GM19324 (cell line): Measurements from ENCODE around the gene DOK1.
A peak's percentile ranks its signal among the peaks of the same experiment; 100 is the strongest.

Source experiments
- ATAC-seq: cut with Tn5 transposase; IDR thresholded peaks from one replicate; pipeline ENCODE4 v1.9.1; 2021; ENCODE audit warnings: mild to moderate bottlenecking, moderate library complexity; ENCODE audit not compliant: unreplicated experiment, low FRiP score

DOK1 gene

DNA sequence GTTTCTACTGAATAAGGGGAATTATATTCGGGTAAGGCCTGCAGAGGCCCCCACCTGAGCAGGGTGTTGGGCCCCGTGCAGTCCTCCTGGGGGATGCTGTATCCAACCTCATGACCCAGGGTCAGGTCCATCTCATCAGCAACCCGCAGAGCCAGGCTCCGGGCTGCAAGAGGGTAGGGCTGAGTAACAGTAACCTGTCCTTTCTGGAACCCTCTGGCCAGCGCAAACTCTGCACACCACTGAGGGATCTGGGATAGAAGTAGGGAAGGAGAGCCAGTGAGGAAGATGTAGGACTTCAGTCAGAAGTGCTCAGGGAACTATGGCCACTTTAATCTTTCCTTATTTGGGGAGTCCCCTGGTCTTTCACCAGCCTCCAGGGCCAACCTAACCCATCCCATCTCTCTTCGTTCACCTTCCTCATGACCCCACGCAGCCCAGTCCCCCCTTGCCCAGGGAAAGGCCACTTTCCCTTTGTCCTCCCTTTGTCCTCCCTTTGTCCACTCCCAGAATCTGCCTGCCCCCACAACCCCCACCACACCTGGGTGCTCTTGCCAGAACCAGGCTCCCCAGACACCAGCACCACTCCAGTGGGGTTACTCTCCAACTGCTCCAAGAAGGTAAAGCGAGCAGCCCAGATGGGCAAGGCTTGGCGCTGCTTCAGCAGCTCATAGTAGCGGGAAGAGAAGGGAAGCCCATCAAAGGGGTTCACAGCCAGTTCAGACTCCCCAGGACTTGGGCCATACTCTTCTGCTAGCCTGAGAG, 29.4 kb upstream of the DOK1 start:
- ATAC-seq: no peak

DNA sequence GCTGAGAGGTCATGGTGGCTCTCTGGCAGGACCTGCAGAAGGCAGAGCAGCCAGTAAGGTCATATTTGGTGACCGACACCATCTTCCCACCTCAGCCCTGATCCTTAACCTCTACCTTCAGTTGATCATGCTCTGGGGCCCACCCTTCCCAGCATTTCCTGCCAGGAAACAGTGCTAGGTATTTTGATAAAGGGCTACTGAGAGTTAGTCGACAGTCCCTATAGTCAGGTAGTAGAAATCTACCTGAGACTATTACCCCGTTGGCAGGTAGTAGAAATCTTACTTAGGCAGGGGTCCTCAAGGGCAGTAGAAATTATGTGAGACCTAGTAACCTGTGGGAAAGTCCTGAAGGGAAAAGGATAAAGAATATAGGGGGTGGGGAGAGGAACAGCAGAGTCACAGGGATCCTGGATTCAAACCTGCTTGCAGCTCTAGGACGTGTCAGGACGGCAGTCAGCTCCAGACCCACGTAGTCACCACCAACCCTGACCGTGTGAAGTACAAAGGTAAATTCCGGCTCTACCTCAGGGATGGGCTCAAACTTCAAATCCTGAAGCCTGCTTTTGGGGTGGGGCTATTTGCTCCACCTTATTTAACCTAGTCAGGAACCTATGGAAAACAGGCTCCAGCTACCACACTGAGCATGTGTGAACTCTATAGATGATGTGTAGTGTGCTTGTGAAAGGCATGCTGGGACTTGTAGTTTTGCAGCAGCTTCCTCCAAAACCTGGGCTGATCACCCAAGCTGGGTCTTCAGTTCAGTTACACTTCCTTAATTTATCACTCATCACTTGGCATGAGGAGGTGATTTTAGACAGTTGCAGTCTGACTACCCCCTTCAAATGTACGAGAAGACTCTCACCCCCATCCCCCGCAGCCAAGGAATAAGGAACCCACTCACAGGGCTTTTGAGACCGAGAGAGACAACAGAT, 28.5 kb upstream of the DOK1 start, which contains the start of gene DQX1:
TSS of gene DQX1 (minus strand) at position 515 of the 932 bp plus-strand sequence. CDS start at position 13, 502 bp downstream.
- ATAC-seq: no peak

DNA sequence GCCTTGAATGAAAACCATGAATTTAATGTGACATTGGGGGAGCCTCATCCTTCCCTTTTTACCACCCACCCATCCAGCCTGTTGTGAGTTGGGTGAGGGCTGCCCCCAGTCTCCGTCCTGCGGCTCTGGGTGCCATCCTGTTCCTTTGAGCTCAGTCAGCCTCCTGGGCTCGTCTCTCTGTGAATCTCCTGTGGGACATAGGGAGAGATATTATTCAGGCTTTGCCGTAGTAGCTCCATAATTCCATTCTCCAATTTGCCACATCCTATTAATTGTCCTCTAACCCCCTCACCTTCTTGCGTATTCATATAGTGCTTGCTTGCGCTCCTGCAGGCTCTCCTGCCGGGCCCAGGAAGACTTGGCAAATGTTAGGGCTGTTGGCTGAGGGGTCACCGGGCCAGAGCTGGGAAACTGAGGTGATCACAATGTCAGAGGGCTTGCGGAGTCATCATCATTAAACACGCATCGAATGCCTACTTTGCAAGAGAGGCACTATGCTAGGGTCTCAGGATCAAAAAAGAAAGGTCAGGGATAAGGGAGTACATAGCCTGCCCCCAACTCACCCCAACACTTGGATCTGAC, 27.8 kb upstream of the DOK1 start:
- ATAC-seq: no peak

DNA sequence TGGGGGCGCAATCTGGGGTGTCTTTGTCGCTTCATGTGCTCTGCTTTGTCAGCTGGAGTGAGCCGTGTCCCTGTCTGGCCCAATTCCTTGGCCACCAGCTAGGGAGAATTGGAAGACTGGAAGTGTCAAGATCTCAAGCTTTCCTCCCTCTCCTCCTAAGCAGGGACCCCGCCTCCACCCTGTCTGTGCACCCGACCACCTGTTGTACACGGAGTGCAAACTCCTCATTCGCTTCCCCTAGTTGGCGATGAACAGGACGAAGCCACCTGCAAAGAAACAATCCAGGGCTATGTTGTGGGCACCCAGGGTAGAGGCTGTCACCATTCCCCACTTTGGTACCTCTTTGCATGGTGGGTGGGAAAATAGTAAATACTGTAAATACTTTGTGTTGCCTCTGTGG, 26.8 kb upstream of the DOK1 start:
- ATAC-seq: no peak

DNA sequence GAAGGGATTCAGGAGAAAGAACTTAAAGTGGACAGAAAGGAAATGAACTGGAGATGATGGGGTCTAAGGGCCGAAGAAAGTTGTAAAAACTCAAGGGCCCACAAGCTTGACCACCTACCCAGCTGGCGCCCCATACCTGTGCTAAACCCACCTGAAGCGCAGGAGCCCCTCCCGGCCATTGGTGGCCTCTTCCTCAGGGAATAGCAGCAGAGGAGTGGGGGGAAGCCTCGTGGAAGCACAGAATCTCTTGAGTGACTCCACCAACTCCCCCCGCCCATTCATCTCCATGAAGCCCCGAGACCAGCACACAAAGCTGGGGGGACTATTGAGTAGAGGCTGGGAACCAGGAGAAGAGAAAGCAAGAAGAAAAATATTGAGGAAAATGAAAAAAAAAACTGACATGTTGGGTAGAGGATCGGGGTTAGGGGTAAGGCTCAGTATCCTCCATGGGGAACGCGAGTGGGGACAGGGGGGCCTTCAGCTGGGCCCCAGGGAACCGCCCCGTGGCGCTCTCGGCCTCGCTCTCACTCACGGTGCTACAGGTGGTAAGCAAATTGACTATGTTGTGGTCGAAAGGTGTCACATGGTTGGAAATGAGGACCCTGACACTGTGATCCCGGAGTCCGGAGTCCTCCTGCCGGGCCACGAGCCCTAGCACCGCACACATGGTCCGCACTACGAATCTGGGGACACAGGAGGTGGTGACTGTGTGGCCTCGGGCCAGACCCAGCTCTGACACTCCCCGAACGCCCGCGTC, 25.7 kb upstream of the DOK1 start:
- peak; percentile 10 for ATAC-seq

- ATAC-seq: peak; percentile 90
These were observed 24.9 kb upstream of the DOK1 start, which contains the start of the genes AUP1 and HTRA2 for GRCh38 chr2:74529357-74530238. TSS of gene AUP1 (minus strand) at chr2:74529706. CDS start at chr2:74529629, 77 bp downstream. TSS of gene HTRA2 (plus strand) at chr2:74529933. CDS start at chr2:74530007, 74 bp downstream.

DNA sequence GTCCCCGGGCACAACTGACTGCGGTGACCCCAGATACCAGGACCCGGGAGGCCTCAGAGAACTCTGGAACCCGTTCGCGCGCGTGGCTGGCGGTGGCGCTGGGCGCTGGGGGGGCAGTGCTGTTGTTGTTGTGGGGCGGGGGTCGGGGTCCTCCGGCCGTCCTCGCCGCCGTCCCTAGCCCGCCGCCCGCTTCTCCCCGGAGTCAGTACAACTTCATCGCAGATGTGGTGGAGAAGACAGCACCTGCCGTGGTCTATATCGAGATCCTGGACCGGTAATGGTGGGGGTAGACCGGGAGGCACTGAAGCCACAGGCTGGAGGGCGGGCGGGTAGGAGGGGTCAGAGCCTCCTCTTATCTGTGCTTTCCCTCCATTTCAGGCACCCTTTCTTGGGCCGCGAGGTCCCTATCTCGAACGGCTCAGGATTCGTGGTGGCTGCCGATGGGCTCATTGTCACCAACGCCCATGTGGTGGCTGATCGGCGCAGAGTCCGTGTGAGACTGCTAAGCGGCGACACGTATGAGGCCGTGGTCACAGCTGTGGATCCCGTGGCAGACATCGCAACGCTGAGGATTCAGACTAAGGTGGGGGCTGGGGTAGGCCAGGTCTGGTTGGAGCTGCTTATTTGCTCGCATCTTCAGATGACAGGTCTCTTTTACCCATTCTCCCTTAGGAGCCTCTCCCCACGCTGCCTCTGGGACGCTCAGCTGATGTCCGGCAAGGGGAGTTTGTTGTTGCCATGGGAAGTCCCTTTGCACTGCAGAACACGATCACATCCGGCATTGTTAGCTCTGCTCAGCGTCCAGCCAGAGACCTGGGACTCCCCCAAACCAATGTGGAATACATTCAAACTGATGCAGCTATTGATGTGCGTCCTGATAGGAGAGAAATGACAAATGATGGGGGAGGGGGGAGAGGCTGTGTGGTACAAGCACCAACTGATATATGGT, 24.0 kb upstream of the DOK1 start:
- ATAC-seq: peak; percentile 22

DNA sequence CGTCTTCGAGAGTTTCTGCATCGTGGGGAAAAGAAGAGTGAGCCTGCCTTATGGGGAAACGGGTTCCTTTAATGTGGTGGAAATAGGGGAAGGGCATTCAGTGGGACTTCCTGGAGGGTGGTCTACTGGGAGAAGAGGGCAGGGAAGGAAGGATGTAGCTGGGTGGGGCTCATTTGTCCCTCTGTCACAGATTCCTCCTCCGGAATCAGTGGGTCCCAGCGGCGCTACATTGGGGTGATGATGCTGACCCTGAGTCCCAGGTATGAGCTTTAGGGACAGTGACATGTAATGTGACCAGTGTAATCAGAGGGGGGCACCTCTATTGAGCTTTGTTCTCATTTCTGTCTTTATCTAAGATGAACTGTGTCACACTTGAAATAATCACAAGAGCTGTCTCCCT, 22.9 kb upstream of the DOK1 start:
- no peak for ATAC-seq

- ATAC-seq: no peak
These were observed 22.3 kb upstream of the DOK1 start for GRCh38 chr2:74532222-74532621.

DNA sequence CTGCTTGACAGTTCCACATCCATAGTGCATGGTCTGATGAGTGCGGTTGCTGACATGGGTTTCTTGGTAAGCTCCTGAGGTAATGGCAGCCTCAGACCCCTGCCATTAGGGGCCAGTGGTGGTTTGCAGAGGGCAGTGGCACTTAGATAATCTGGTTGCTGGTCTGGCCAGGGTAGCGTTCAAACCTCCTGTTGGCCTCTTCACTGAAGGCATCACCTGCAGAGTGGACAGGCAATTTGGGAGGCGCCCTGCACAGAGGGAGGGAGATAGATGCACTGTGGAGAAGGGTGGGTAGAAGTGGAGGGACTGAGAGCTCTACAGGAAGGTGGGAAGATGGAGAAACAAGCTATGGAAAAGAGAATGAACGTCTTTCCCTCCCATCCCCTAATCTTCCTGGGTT, 21.1 kb upstream of the DOK1 start:
- ATAC-seq: no peak

DNA sequence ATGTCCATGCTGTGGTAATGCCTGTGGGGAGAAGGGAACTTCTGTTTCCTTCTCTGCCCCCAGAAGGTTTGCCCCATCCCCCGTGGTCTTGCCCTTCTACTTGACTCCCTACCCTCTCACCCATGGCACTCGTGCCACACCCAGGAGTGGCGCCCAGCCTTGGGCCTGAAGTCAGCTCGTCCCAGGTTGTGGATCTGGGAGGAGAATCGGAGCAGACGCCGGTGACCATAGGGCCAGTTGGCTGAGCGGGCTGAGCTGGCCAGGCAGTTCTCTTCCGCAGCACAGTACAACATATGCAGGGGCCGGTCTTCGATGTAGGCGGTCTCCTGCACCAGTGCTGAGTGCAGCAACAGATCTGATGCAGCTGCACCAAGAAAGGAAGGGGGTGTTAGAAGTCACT, 20.1 kb upstream of the DOK1 start:
- ATAC-seq: no peak

DNA sequence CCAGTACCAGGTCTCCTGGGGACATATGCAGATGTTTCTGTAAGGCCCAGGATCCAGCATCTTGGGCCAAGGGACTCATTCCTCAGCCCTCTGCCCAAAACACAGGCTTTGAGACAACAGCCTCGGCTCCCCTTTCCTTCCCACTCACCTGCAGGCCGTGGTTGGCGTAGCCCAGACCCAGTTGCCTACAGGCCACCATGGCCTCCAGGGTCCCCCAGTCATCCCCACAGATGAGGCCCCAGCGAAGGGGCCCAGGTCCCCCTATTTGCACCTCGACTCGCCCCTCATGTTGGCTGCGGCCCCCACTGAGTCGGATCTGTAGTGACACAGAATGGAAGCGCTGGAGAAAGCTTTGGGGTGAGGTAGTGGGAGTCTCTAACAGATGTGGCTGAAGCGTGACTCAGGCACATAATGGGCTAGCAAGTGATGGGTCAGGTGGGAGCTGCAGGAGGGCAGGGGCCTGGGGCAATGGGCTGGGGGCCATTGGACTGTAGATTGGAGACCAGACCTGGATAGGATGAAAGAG, 19.0 kb upstream of the DOK1 start:
- ATAC-seq: no peak

DNA sequence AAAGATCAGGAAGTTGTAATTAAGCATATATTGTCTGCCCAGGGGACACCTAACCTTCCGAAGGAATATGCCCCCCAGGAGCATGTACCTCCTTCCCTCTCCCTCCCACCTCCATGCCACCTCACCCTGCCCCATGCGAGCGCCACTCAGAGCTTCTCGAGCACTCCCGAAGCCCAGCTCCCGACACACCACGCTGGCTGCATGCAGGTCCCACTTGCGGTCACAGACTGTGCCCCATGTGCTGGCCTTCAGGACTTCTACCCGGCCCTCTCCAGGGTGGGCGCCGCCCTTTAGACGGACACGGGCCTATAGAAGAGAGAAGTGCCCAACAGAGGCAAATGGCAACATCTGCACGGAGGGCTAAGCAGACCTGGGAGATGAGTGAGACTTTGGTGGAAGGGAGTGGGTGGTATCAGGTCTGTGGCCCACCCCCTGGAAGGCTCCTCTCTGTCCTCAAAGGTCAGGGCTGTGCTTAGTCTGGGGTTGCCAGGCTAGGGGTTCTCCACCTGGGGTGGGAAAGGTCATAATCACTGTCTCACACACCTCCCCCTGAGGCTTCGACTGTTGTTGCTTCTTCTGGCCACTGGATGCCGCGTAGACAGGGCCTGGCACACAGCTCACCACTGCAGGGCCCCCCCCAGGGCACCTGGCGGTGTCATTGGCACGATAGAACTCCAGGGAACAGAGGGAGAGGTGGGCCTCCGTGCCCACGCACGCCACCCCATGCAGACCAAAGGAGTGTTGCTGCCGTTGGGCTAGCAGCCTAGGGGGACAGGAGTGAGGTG, 18.2 kb upstream of the DOK1 start:
- no peak for ATAC-seq

GRCh38 chr2:74537140-74537539, 17.4 kb upstream of the DOK1 start:
- no peak for ATAC-seq

GRCh38 chr2:74538881-74539339, 15.6 kb upstream of the DOK1 start:
- ATAC-seq: no peak

GRCh38 chr2:74540291-74540690, 14.2 kb upstream of the DOK1 start:
- no peak for ATAC-seq

DNA sequence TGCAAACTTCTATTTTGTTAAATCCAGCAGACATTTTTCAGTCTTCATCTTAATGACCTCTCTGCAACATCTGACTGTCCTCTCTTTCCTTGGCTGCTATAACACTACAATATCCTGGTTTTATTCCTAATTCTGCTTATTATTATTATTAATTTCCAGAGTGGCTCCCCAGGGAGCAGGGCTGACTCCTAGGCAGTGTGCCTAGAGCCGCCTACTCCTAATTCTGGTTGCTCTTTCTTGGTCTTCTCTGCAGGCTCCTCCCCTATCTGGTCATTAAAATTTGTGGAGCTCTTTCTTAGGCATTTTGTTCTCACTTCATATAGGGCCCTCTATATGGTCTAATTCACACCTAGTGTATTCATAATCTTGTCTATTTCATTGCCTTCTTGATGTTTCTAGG, 11.5 kb upstream of the DOK1 start:
- ATAC-seq: no peak
